Mucosa of descending colon (tissue), 3 donors: Measurements from ENCODE around the gene FGD3. TPM values are rescaled to one million over a fixed set of nuclear protein-coding genes. Genes with fewer than 3 reads are reported as not detected.

Experiments used
- ATAC-seq: fragments of 200-7000 bp; cut with Tn5 transposase; one replicate; pipeline ENCODE4 v1.9.1; 2020; ENCODE audit warnings: mild to moderate bottlenecking, moderate library complexity
- DNase-seq, 3 donors: peaks; one replicate each; pipeline ENCODE4 v3.0.0-alpha.2; 2020
- H3K36me3 ChIP-seq: fragments of 200-600 bp; one replicate; pipeline ENCODE4 v1.8.0; 2021; ENCODE audit warnings: low read depth, mild to moderate bottlenecking
- H3K4me1 ChIP-seq: fragments of 200-600 bp; one replicate; pipeline ENCODE4 v1.8.0; 2021; ENCODE audit warnings: low read depth, mild to moderate bottlenecking
- H3K4me3 ChIP-seq: fragments of 200-600 bp; one replicate; pipeline ENCODE4 v1.8.0; 2021; ENCODE audit warnings: mild to moderate bottlenecking
- H3K9me3 ChIP-seq: fragments of 200-600 bp; one replicate; pipeline ENCODE4 v1.8.0; 2021; ENCODE audit warnings: mild to moderate bottlenecking
- intact Hi-C, 2 donors: fragments of 100-400 bp; cut with DNase I in 1 of 2; cut with micrococcal nuclease in 1 of 2; formaldehyde crosslinking; loops; one replicate each; pipeline versions ENCODE4 v1.11.0 to v1.11.1; 2022; cut with DNase I, micrococcal nuclease
- total RNA-seq, 3 donors: library from RNA; stranded (reverse); fragmentation: NEBNext Ultra II Directional in 2 of 3; extraction: Animal tissue kit (Norgen Biotek cat#: 25700) in 2 of 3; gene quantifications; one replicate each; pipeline versions ENCODE4 v1.2.1 to v1.2.4, GENCODE V29; 2021 to 2023
- TF ChIP-seq, protein P1 (sequence below): fragments of 200-600 bp; IDR thresholded peaks from one replicate; pipeline ENCODE4 v1.8.0; 2022; ENCODE audit warnings: antibody characterized with exemption, mild to moderate bottlenecking
- donor health status: DM: no; HTN: no; CAD: no; lungs with moderate emphysema.
- donor health status: DM: no; HTN: no; CAD: no.
- donor health status: DM: no; HTN: yes; CAD: no.

FGD3 gene
- total RNA-seq, 3 donors from 2014 or later, result 3.3 to 5.4 (median 5.3) TPM

- no peak for DNase-seq
Measured at GRCh38 chr9:93008457-93008856, 61.1 kb downstream of the FGD3 start.

GRCh38 chr9:93009337-93010015 lies 62.2 kb downstream of the FGD3 start:
- H3K36me3 ChIP-seq, result no peaks in the 10 kb centered on the region
- DNase-seq (no peak), ATAC-seq (no peak)
- no peaks in the 10 kb centered on the region for H3K4me1 ChIP-seq
- H3K9me3 ChIP-seq, result no peaks in the 10 kb centered on the region
- H3K4me3 ChIP-seq, result no peak overlapping the region
- intact Hi-C loops, result no loop called here
- TF ChIP-seq, protein P1, sequence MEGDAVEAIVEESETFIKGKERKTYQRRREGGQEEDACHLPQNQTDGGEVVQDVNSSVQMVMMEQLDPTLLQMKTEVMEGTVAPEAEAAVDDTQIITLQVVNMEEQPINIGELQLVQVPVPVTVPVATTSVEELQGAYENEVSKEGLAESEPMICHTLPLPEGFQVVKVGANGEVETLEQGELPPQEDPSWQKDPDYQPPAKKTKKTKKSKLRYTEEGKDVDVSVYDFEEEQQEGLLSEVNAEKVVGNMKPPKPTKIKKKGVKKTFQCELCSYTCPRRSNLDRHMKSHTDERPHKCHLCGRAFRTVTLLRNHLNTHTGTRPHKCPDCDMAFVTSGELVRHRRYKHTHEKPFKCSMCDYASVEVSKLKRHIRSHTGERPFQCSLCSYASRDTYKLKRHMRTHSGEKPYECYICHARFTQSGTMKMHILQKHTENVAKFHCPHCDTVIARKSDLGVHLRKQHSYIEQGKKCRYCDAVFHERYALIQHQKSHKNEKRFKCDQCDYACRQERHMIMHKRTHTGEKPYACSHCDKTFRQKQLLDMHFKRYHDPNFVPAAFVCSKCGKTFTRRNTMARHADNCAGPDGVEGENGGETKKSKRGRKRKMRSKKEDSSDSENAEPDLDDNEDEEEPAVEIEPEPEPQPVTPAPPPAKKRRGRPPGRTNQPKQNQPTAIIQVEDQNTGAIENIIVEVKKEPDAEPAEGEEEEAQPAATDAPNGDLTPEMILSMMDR, result no peak

More at GRCh38 chr9:93008457-93008856, 61.1 kb downstream of the FGD3 start:
- no peaks in the 10 kb centered on the region for H3K9me3 ChIP-seq
- no peak overlapping the region for H3K4me3 ChIP-seq
- no peaks in the 10 kb centered on the region for H3K36me3 ChIP-seq
- intact Hi-C loops, result no loop called here
- H3K4me1 ChIP-seq, result peaks cover 6% of the 10 kb centered on the region
- TF ChIP-seq, protein P1, result no peak
- no peak for ATAC-seq

- intact Hi-C loops, result no loop called here
- no peak for ATAC-seq
Measured at GRCh38 chr9:93010056-93010455, 62.7 kb downstream of the FGD3 start.

DNA sequence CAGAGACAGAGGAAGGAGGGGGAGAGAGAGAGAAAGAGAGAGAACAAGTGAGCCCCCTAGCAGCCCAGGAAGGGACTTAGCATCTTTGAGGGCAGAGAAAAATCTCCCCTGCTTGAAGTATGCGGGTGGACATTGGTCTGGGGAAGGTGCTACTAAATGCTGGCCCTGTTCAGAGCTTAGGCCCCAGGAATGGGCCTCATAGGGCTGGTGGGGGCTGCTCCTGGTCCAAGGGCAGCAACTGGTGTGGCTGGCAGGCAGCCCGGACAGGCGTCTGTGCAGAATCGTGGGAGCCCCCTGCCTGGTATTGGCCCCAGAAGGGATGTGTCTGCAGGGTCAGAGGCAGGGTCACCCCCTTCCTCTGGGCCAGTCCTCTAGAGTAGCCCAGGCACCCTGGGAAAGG lies 63.4 kb downstream of the FGD3 start:
- no peaks in the 10 kb centered on the region for H3K4me1 ChIP-seq

More at GRCh38 chr9:93010056-93010455, 62.7 kb downstream of the FGD3 start:
- Histone ChIP-seq H3K4me1 (no peaks in the 10 kb centered on the region), H3K36me3 (no peaks in the 10 kb centered on the region), H3K4me3 (no peak overlapping the region), H3K9me3 (no peaks in the 10 kb centered on the region)
- TF ChIP-seq, protein P1, result no peak
- DNase-seq, result no peak

DNA sequence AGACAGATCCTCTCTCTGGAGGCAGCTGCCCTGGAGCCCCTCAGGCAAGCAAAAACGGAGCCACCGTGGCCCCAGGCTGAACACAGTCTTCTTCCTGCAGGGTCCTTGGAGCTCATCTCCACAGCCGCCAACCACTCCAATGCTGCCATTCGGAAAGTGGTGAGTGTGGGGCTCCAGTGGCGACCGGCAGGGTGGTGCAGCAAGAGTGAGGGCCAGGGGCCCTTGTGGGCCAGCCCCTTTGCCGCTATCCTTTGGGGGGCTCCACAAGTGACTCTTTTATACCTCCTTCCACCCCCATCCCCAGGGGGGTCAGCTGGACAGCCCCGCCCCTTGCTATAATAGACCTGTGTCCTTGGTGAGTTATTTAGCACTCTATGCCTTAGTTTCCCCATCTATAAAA lies 63.8 kb downstream of the FGD3 start:
- no peaks in the 10 kb centered on the region for H3K4me1 ChIP-seq
- TF ChIP-seq, protein P1, result no peak
- H3K36me3 ChIP-seq, result no peaks in the 10 kb centered on the region
- no peak for DNase-seq
- H3K9me3 ChIP-seq, result no peaks in the 10 kb centered on the region
- ATAC-seq, result no peak
- intact Hi-C loops, result no loop called here
- H3K4me3 ChIP-seq, result no peak overlapping the region

More for the DNA sequence above, 63.4 kb downstream of the FGD3 start:
- no peaks in the 10 kb centered on the region for H3K9me3 ChIP-seq
- no peak for ATAC-seq
- DNase-seq, result no peak
- no peaks in the 10 kb centered on the region for H3K36me3 ChIP-seq
- no peak overlapping the region for H3K4me3 ChIP-seq
- intact Hi-C loops, result no loop called here
- TF ChIP-seq, protein P1, result no peak
